Right lobe of liver (tissue), 6 donors: ENCODE measurements around the gene OLFML2B. TPM values are rescaled to one million over a fixed set of nuclear protein-coding genes. Genes with fewer than 3 reads are reported as not detected.

Source experiments
- ATAC-seq, 4 donors: fragments of 200-7000 bp; cut with Tn5 transposase; one replicate each; pipeline ENCODE4 v1.9.1; 2020; ENCODE audit warnings: mild to moderate bottlenecking in 4 of 4, moderate library complexity in 4 of 4
- DNase-seq, 3 donors: peaks; one replicate each; pipeline ENCODE4 v3.0.0-alpha.2; 2020
- H3K27ac ChIP-seq, 3 donors: fragments of 200-600 bp; one replicate each; pipeline ENCODE4 v1.8.0; 2022
- H3K27me3 ChIP-seq, 2 donors: fragments of 200-600 bp; one replicate each; pipeline ENCODE4 v1.8.0; 2022
- H3K36me3 ChIP-seq, 4 donors: fragments of 200-600 bp; sonication (generic) in 1 of 4; one replicate each; pipeline versions ENCODE4 v1.5.1 to v1.8.0; 2017 to 2022; ENCODE audit warnings: control low read depth in 1 of 4
- H3K4me1 ChIP-seq, 4 donors: fragments of 200-600 bp; sonication (generic) in 1 of 4; one replicate each; pipeline versions ENCODE4 v1.5.1 to v1.8.0; 2017 to 2022; ENCODE audit warnings: control low read depth in 1 of 4
- H3K4me3 ChIP-seq, 3 donors: fragments of 200-600 bp; one replicate each; pipeline ENCODE4 v1.8.0; 2022
- H3K9me3 ChIP-seq, 4 donors: fragments of 200-600 bp; sonication (generic) in 1 of 4; one replicate each; pipeline versions ENCODE4 v1.5.1 to v1.8.0; 2017 to 2022; ENCODE audit warnings: control low read depth in 1 of 4
- POLR2A ChIP-seq: fragments of 450-650 bp; IDR thresholded peaks from one replicate; pipeline ENCODE4 v1.6.1; 2017; ENCODE audit warnings: antibody characterized with exemption, mild to moderate bottlenecking
- WGBS: methylation state at CpG from one replicate; pipeline ENCODE4 v1.1.6; 2018; ENCODE audit warnings: low coverage, low lambda C conversion rate; ENCODE audit not compliant: insufficient coverage; ENCODE audit errors: missing lambda C conversion rate; 5-methylcytosine and 5-hydroxymethylcytosine counted together
- intact Hi-C, 2 donors: fragments of 100-400 bp; cut with DNase I; formaldehyde crosslinking; loops; one replicate each; pipeline versions ENCODE4 v1.11.2 to v1.14.1; 2022
- total RNA-seq, 6 experiments: library from RNA; depleted of rRNA in 2 of 6; stranded (reverse); fragments of >200 nt in 2 of 6; fragmentation: NEBNext Ultra II Directional in 3 of 6; extraction: Animal tissue kit (Norgen Biotek cat#: 25700) in 3 of 6; gene quantifications; one replicate each; pipeline versions ENCODE4 v1.1.0 to v1.2.4, GENCODE V29; 2016 to 2023
- TF ChIP-seq, protein P1 (sequence below), 4 donors: fragments of 200-600 bp in 3 of 4; fragments of 450-650 bp in 1 of 4; IDR thresholded peaks; one replicate each; pipeline versions ENCODE4 v1.5.1 to v1.8.0; 2016 to 2022; ENCODE audit warnings: antibody characterized with exemption in 4 of 4, mild to moderate bottlenecking in 2 of 4
- donor health status: DM: no; HTN: yes; CAD: no.
- donor health status: DM: no; HTN: no; CAD: no.
- donor health status: DM: no; HTN: no; CAD: no.
- donor health status: DM: no; HTN: yes; CAD: no.
- donor health status: DM: no; HTN: yes; CAD: no.

The OLFML2B gene
- total RNA-seq, 6 experiments from 2014 or later: 0.37 to 2.1 (median 1.3) TPM

DNA sequence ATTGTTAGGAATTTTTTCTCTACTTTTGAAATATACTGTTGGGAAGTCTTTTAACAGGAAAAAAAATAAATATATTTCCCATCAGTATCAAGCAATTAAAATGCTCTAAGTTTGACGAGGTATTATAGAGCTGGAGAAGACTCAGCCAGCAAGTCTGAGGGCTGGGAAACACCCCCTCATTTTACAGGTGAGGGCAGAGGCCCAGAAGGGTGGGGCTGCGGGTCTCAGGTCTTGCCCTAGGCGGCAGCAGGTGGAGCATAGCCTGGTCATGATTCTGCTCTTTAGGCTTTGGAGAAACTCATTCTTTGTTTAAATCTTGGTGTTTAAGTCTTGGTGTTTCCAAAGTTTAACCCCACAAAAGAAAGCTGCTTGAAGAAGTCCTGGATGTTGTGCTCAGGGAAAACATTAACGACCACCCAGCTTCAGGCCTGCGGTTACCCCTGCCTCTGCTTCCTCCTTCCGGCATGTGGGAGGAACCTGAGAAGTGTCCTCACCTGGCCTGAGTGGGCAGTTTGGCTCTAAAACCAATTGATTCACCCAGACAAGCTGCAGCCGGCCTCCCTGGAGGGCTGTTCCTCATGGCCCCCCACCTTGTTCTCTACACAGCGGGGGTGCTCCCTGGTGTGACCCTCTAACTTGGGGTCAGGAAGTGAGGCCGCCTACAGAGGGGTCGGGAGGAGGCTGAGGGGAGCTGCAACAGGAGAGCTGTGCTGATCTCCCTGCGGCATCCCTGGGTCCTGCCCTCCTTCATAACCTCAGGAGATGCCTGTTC is 41.7 kb downstream of the OLFML2B start:
- no peak overlapping the region for H3K4me3 ChIP-seq
- WGBS: 80% methylated on average over 4 of the region's 11 CpGs
- intact Hi-C loops: no loop called here
- no peaks in the 10 kb centered on the region for H3K4me1 ChIP-seq
- no peak for ATAC-seq
- H3K27me3 ChIP-seq: no peaks in the 10 kb centered on the region
- no peak for DNase-seq
- no peaks in the 10 kb centered on the region for H3K9me3 ChIP-seq
- TF ChIP-seq, protein P1, sequence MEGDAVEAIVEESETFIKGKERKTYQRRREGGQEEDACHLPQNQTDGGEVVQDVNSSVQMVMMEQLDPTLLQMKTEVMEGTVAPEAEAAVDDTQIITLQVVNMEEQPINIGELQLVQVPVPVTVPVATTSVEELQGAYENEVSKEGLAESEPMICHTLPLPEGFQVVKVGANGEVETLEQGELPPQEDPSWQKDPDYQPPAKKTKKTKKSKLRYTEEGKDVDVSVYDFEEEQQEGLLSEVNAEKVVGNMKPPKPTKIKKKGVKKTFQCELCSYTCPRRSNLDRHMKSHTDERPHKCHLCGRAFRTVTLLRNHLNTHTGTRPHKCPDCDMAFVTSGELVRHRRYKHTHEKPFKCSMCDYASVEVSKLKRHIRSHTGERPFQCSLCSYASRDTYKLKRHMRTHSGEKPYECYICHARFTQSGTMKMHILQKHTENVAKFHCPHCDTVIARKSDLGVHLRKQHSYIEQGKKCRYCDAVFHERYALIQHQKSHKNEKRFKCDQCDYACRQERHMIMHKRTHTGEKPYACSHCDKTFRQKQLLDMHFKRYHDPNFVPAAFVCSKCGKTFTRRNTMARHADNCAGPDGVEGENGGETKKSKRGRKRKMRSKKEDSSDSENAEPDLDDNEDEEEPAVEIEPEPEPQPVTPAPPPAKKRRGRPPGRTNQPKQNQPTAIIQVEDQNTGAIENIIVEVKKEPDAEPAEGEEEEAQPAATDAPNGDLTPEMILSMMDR (IDR thresholded peaks at IDR 0.05): no peak
- TF ChIP-seq POLR2A: no peak
- no peak overlapping the region for H3K27ac ChIP-seq
- H3K36me3 ChIP-seq: no peaks in the 10 kb centered on the region

DNA sequence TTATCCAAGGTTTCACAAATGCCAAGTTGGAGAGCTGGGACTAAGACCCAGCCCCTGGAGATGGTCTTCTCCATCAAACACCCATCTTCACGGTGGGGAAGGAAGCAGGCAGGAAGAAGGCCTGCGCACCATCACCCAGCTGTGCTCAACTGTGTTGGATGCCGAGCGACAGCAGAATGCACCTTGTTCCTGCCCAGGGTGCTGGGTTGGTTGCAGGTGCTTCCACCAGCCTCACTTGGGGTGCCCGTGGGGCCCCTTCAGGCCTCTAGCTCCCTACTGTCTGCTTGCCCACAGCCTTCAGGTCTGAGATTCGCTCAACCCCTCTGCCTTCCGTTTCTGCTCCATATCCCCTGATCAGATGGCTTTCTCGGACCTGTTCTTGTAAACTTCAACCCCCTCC is 42.5 kb downstream of the OLFML2B start:
- ATAC-seq (no peak), DNase-seq (no peak)
- H3K4me3 ChIP-seq: no peak overlapping the region
- TF ChIP-seq POLR2A: no peak
- TF ChIP-seq, protein P1 (IDR thresholded peaks at IDR 0.05): no peak
- intact Hi-C loops: no loop called here
- WGBS: 94% methylated on average over 4 of the region's 8 CpGs
- H3K27me3 ChIP-seq: no peaks in the 10 kb centered on the region
- no peaks in the 10 kb centered on the region for H3K36me3 ChIP-seq
- no peak overlapping the region for H3K27ac ChIP-seq
- no peaks in the 10 kb centered on the region for H3K4me1 ChIP-seq
- no peaks in the 10 kb centered on the region for H3K9me3 ChIP-seq

DNA sequence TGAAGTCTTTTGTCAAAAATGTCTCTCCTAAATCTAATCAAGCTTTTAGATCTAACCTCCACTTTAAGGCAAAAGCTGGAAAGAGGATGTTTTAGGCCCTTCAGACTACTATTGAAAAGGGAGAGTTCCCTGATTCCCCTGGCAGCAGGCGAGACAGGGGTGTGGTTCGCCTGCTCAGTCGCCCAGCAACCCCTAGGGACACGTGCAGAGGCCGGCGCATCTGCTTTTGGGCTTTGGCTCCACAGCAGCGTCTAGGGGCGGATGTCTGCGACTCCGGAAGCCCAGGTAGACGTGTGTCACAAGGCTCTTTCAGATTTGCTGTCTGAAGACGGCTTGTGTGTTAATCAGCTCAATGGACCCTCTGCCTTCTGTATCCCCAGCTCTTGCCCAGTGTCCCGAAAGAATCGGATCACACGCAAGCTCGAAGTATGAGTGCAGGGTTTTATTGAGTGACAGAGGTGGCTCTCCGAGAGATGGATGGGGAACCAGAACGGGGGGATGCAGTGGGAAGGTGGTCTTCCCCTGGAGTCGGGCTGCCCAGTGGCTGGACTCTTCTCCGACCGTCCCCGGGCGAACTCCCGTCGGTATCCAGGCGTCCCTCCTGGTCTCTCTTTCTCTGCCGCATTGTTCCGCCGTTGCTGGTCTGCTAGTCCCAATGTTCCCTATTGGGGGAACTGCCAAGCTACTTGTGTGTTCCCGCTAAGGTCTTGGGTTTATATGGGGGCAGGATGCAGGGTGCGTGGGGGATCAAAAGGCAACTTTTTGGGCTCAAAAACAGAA is 45.5 kb downstream of the OLFML2B start:
- WGBS: 87% methylated on average over 10 of the region's 31 CpGs
- DNase-seq: no peak
- intact Hi-C loops: no loop called here

DNA sequence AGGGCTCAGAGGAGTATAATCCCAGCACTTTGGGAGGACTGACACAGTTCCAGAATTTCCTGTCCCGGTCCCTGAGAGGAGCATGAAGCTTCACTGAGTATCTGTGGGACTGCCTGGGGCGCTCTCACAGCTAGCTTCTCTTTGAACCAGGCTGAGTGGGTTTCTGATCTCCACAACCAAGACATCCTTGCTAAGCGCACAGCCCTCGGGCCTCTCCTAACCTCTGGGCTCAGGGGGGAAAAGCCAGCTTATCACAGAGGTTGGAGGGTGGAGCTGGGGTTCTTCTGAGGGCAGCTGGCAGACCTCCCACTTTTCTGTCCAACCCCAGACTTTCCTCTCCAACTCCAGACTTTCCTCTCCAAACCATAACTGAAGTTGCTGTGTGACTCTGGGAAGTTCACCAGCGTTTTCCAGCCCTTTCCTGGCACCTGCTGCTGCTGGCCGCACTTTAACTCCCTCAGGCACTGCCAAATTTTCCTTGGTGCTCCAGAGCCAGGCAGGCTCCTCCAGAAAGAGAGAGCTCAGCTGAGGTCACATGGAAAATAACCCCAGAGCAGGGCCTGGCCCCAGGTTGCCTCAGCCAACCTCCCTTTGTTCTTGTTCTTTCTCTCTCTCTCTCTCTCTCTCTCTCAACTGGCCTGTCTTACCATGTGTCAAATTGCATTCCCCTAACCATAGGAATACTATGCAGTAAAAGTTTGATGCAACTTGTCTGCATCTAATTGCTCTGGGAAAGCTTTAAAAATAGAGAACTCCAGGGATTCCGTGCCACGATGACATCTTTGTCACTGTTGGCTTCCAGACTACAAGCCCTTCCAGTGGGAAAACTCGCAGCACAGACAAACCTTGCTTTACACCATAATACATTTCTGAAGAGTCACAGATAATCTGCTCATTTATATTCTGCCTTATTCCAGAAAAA is 49.5 kb downstream of the OLFML2B start:
- DNase-seq: peak in 2 of 3 donors; percentile 76 to 78
- intact Hi-C loops: no loop called here
- peaks cover 0 to 5% (median 0%) of the 10 kb centered on the region in 4 donors for H3K4me1 ChIP-seq
- H3K36me3 ChIP-seq: no peaks in the 10 kb centered on the region
- ATAC-seq: peak in 3 of 4 donors; percentile 34 to 91 (median 41)
- H3K9me3 ChIP-seq: no peaks in the 10 kb centered on the region
- peak overlapping the region in 1 of 3 donors; percentile 62 for H3K27ac ChIP-seq
- TF ChIP-seq, protein P1 (IDR thresholded peaks at IDR 0.05): no peak
- TF ChIP-seq POLR2A: no peak
- no peaks in the 10 kb centered on the region for H3K27me3 ChIP-seq
- 63% methylated on average over 5 of the region's 9 CpGs for WGBS
- no peak overlapping the region for H3K4me3 ChIP-seq

More for the DNA sequence above, 45.5 kb downstream of the OLFML2B start:
- no peak overlapping the region for H3K27ac ChIP-seq
- H3K4me1 ChIP-seq: peaks cover 0 to 5% (median 0%) of the 10 kb centered on the region in 4 donors
- no peak for ATAC-seq
- no peaks in the 10 kb centered on the region for H3K36me3 ChIP-seq
- H3K27me3 ChIP-seq: no peaks in the 10 kb centered on the region
- TF ChIP-seq, protein P1 (IDR thresholded peaks at IDR 0.05): no peak
- TF ChIP-seq POLR2A: no peak
- H3K4me3 ChIP-seq: no peak overlapping the region
- H3K9me3 ChIP-seq: no peaks in the 10 kb centered on the region
